Peyer's patch (tissue), 4 donors: Measurements from ENCODE around the gene EEF1B2. TPM values are rescaled to one million over a fixed set of nuclear protein-coding genes. Genes with fewer than 3 reads are reported as not detected.
"Not testable (repeated sequence)": the region's sequence is repeated elsewhere in the genome, so short reads cannot be mapped to it uniquely, and the experiment has no call there.

Source experiments
- DNase-seq, 3 donors: peaks; one replicate each; pipeline ENCODE4 v3.0.0-alpha.2; 2017 to 2019
- H3K27ac ChIP-seq, 4 donors: fragments of 200-600 bp; sonication (generic); one replicate each; pipeline ENCODE4 v1.5.1; 2016 to 2019
- H3K27me3 ChIP-seq, 2 donors: fragments of 200-600 bp; sonication (generic); one replicate each; pipeline ENCODE4 v1.5.1; 2019
- H3K36me3 ChIP-seq, 3 donors: fragments of 200-600 bp; sonication (generic); one replicate each; pipeline ENCODE4 v1.5.1; 2016 to 2019
- H3K4me1 ChIP-seq, 4 donors: fragments of 200-600 bp; sonication (generic); one replicate each; pipeline ENCODE4 v1.5.1; 2016 to 2019
- H3K4me3 ChIP-seq, 4 donors: fragments of 200-600 bp; sonication (generic); 1 replicate in 3 of 4; 2 replicates in 1 of 4; pipeline ENCODE4 v1.5.1; 2016 to 2019; ENCODE audit warnings: mild to moderate bottlenecking in 1 of 4
- H3K9me3 ChIP-seq, 4 donors: fragments of 200-600 bp; sonication (generic); one replicate each; pipeline ENCODE4 v1.5.1; 2016 to 2019; ENCODE audit warnings: mild to moderate bottlenecking in 1 of 4
- CTCF ChIP-seq, 6 experiments: fragments of 450-650 bp in 4 of 6; fragments of 200-600 bp in 2 of 6; sonication (generic) in 1 of 6; IDR thresholded peaks; one replicate each; pipeline ENCODE4 v1.5.1; 2017 to 2019; ENCODE audit warnings: antibody characterized with exemption in 6 of 6, mild to moderate bottlenecking in 3 of 6, moderate library complexity in 1 of 6
- POLR2A ChIP-seq, 2 donors: fragments of 450-650 bp; IDR thresholded peaks; one replicate each; pipeline ENCODE4 v1.5.1; 2017; ENCODE audit warnings: antibody characterized with exemption in 2 of 2, mild to moderate bottlenecking in 2 of 2, moderate library complexity in 2 of 2
- small RNA-seq, 2 donors: library from RNA; depleted of rRNA; stranded (forward); fragments of <200 nt; gene quantifications; one replicate each; pipeline ENCODE3, GENCODE V24; 2016
- total RNA-seq, 4 donors: library from RNA; depleted of rRNA; stranded (reverse); fragments of >200 nt; gene quantifications; one replicate each; pipeline ENCODE4 v1.1.0, GENCODE V29; 2016

Gene EEF1B2
- total RNA-seq, 4 donors from 2014 or later: 146 to 601 (median 242) TPM

DNA sequence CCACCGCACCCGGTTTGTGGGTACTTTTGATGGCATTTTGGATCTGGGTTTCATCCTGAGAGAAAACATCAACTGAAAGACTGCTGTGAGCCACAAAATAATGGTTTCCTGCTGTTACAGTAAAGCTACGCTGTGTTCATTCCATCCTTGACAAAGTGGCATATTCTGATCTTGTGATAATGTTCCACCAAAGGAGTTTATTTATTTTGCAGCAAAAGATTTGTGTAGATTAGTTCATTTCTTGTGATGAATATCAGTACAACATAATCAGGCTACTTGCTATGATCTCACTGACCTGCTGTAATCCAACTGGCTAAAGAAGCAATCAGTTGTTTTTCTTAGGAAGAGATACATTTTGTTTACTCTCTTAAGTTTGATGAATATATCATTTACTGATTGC is 45.0 kb downstream of the EEF1B2 start:
- Histone ChIP-seq H3K4me1 (no peaks in the 10 kb centered on the region), H3K9me3 (no peaks in the 10 kb centered on the region), H3K27me3 (no peaks in the 10 kb centered on the region), H3K27ac (no peak overlapping the region), H3K36me3 (no peaks in the 10 kb centered on the region), H3K4me3 (no peak overlapping the region)
- no peak for DNase-seq
- TF ChIP-seq CTCF (IDR thresholded peaks at IDR 0.05) (no peak), POLR2A (IDR thresholded peaks at IDR 0.05) (no peak)

- DNase-seq, H3K36me3 ChIP-seq, H3K4me1 ChIP-seq, H3K27me3 ChIP-seq, H3K27ac ChIP-seq, H3K9me3 ChIP-seq, H3K4me3 ChIP-seq: not testable (repeated sequence)
Measured at GRCh38 chr2:206207316-206207715, 47.6 kb downstream of the EEF1B2 start.

DNA sequence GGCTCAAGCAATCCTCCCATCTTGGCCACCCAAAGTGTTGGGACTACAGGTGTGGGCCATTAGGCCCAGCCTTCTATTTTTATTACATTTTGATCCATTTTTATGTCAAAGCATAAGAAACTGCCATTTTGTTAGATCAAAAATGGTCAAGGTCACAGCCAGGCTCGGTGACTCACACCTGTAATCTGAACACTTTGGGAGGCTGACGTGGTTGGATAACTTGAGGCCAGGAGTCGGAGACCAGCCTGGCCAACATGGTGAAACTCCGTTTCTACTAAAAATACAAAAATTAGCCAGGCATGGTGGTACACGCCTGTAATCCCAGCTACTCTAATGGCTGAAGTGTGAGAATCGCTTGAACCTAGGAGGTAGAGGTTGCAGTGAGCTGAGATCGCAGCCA is 49.2 kb downstream of the EEF1B2 start:
- no peak for DNase-seq
- H3K4me3 ChIP-seq: no peak overlapping the region
- H3K27ac ChIP-seq: no peak overlapping the region
- H3K27me3 ChIP-seq: no peaks in the 10 kb centered on the region
- TF ChIP-seq POLR2A (IDR thresholded peaks at IDR 0.05) (no peak), CTCF (IDR thresholded peaks at IDR 0.05) (no peak)
- H3K36me3 ChIP-seq: no peaks in the 10 kb centered on the region
- no peaks in the 10 kb centered on the region for H3K9me3 ChIP-seq
- H3K4me1 ChIP-seq: no peaks in the 10 kb centered on the region

- H3K4me1 ChIP-seq: no peaks in the 10 kb centered on the region
- H3K9me3 ChIP-seq: no peaks in the 10 kb centered on the region
- TF ChIP-seq CTCF (IDR thresholded peaks at IDR 0.05): no peak
- TF ChIP-seq POLR2A (IDR thresholded peaks at IDR 0.05): no peak
- no peaks in the 10 kb centered on the region for H3K27me3 ChIP-seq
- DNase-seq: no peak
- H3K4me3 ChIP-seq: no peak overlapping the region
- H3K36me3 ChIP-seq: no peaks in the 10 kb centered on the region
- no peak overlapping the region for H3K27ac ChIP-seq
Measured at GRCh38 chr2:206211657-206212255, 52.1 kb downstream of the EEF1B2 start.

Small RNAs within 50 kb of the gene (small RNA-seq; reads per million reads assigned to genes)
- gene RF00134 (0 reads per million in 2 donors), gene RF02271 (0 reads per million in 2 donors), gene SNORA41 (0 reads per million in 2 donors), gene SNORD51 (0.18 to 0.38 reads per million in 2 donors)

Other genes with a start within 250 kb of the EEF1B2 start
- gene INO80D, start 73.7 kb upstream of the EEF1B2 start, total RNA-seq: 100 to 1,000 TPM in 1 of 4 donors, 10 to 100 TPM in 3; 20.8 to 102 (median 56.4) TPM
- gene NDUFS1, start 451 bp upstream of the EEF1B2 start, total RNA-seq: 10 to 100 TPM; 81.9 to 95.3 (median 89.3) TPM
- gene ZDBF2, start 114.8 kb downstream of the EEF1B2 start, total RNA-seq: 10 to 100 TPM in 1 of 4 donors, 1 to 10 TPM in 3; 2.6 to 12.4 (median 4.5) TPM